Peyer's patch (tissue), 4 donors: Measurements from ENCODE around the gene LITAF. TPM values are rescaled to one million over a fixed set of nuclear protein-coding genes. Genes with fewer than 3 reads are reported as not detected.

Experiments
- DNase-seq, 3 donors: peaks; one replicate each; pipeline ENCODE4 v3.0.0-alpha.2; 2017 to 2019
- H3K27ac ChIP-seq, 4 donors: fragments of 200-600 bp; sonication (generic); one replicate each; pipeline ENCODE4 v1.5.1; 2016 to 2019
- H3K27me3 ChIP-seq, 2 donors: fragments of 200-600 bp; sonication (generic); one replicate each; pipeline ENCODE4 v1.5.1; 2019
- H3K36me3 ChIP-seq, 3 donors: fragments of 200-600 bp; sonication (generic); one replicate each; pipeline ENCODE4 v1.5.1; 2016 to 2019
- H3K4me1 ChIP-seq, 4 donors: fragments of 200-600 bp; sonication (generic); one replicate each; pipeline ENCODE4 v1.5.1; 2016 to 2019
- H3K4me3 ChIP-seq, 4 donors: fragments of 200-600 bp; sonication (generic); 1 replicate in 3 of 4; 2 replicates in 1 of 4; pipeline ENCODE4 v1.5.1; 2016 to 2019; ENCODE audit warnings: mild to moderate bottlenecking in 1 of 4
- H3K9me3 ChIP-seq, 4 donors: fragments of 200-600 bp; sonication (generic); one replicate each; pipeline ENCODE4 v1.5.1; 2016 to 2019; ENCODE audit warnings: mild to moderate bottlenecking in 1 of 4
- CTCF ChIP-seq, 6 experiments: fragments of 450-650 bp in 4 of 6; fragments of 200-600 bp in 2 of 6; sonication (generic) in 1 of 6; IDR thresholded peaks; one replicate each; pipeline ENCODE4 v1.5.1; 2017 to 2019; ENCODE audit warnings: antibody characterized with exemption in 6 of 6, mild to moderate bottlenecking in 3 of 6, moderate library complexity in 1 of 6
- POLR2A ChIP-seq, 2 donors: fragments of 450-650 bp; IDR thresholded peaks; one replicate each; pipeline ENCODE4 v1.5.1; 2017; ENCODE audit warnings: antibody characterized with exemption in 2 of 2, mild to moderate bottlenecking in 2 of 2, moderate library complexity in 2 of 2
- total RNA-seq, 4 donors: library from RNA; depleted of rRNA; stranded (reverse); fragments of >200 nt; gene quantifications; one replicate each; pipeline ENCODE4 v1.1.0, GENCODE V29; 2016

LITAF gene
- total RNA-seq, 4 donors from 2014 or later = 20.1 to 56.9 (median 32.3) TPM

DNA sequence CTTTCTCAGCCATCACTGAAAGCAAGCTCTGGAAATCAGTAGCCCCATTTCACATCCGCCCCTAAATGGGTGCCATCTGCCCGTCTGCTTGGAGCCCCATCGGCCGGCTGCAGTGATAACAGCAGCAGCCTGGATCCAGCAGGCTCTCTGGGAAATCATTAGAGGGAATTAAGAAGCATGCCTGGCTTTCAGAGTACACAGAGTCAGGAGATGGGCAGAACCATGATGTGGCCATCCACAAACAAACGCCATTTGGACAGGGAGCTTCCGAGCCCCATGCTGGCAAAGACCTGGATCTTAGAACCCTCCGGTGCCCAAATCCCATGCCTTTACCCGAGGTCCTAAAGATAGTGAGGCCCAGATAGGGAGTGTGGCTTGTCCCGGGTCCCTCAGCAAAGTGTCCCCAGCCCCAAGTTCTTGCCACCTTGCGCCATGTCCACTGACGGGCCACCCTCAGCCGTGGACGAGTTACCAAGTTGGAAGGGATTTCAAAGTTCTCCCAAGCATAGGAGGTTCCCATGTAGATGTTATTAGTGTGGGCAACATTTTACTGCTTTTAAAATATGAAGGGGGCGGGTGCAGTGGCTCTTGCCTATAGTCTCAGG lies 1.0 kb upstream of the LITAF start:
- Histone ChIP-seq H3K4me3 (peak overlapping the region; percentile 62 to 99 (median 91)), H3K4me1 (peaks cover 0 to 16% (median 7%) of the 10 kb centered on the region in 4 donors), H3K36me3 (no peaks in the 10 kb centered on the region), H3K9me3 (no peaks in the 10 kb centered on the region), H3K27ac (peak overlapping the region; percentile 90 to 98 (median 94)), H3K27me3 (no peaks in the 10 kb centered on the region)
- no peak for TF ChIP-seq CTCF (IDR thresholded peaks at IDR 0.05)
- TF ChIP-seq POLR2A (IDR thresholded peaks at IDR 0.05) = no peak
- no peak for DNase-seq

GRCh38 chr16:11586378-11586855 lies 302 bp downstream of the LITAF start:
- no peak for DNase-seq
- H3K36me3 ChIP-seq = no peaks in the 10 kb centered on the region

DNA sequence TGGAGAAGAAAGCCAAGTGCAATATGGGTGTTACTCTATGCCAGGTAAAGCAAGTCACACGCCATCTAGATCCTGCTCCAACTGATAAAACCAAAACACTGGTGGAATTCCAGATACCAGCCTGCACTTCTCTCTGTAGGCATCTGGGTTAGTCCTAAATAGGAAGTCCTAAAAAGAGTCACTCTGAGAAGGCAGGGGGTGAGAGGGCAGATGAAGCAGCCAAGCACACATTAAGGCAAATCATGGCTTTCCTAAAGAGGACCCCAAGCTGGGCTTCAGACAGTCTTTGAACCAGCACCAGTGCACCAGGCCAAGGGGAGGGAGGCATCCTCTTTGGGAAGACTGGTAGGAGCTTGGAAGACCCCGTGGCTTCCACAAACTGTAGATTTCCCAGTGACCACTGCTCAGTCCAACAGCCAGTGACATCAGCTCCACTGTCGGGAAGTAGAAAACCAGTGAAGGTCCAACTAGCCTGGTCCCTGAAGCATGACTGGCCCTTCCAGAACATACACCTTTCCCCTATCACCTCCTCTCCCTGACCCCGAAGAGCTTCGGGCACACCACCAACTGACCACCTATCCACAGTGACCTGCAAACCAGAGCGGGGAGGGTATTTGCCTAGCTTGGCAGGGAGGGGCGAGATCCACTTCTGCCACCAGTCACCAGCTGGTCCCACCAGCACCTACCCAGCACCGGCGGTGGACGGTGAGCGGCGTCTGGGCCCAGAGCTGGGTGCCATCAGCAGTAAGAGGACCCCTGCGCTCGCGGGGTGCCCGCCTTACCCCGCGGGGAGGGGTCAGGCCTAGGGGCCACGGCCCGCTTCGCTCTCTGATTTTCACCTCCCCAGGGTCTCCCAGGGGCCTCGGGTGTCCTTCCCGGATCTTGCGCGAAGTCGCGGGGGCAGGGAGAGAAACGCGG lies 1.0 kb downstream of the LITAF start:
- DNase-seq = peak; percentile 49 to 62 (median 55)
- peak overlapping the region; percentile 62 to 99 (median 91) for H3K4me3 ChIP-seq
- peaks cover 0 to 24% (median 12%) of the 10 kb centered on the region in 4 donors for H3K4me1 ChIP-seq
- peak overlapping the region; percentile 90 to 98 (median 94) for H3K27ac ChIP-seq
- no peaks in the 10 kb centered on the region for H3K27me3 ChIP-seq
- H3K9me3 ChIP-seq = no peaks in the 10 kb centered on the region
- no peaks in the 10 kb centered on the region for H3K36me3 ChIP-seq
- TF ChIP-seq POLR2A (IDR thresholded peaks at IDR 0.05) = no peak
- no peak for TF ChIP-seq CTCF (IDR thresholded peaks at IDR 0.05)

More at GRCh38 chr16:11586378-11586855, 302 bp downstream of the LITAF start:
- H3K4me3 ChIP-seq = peak overlapping the region; percentile 62 to 99 (median 91)
- peak overlapping the region; percentile 90 to 98 (median 94) for H3K27ac ChIP-seq
- TF ChIP-seq POLR2A (IDR thresholded peaks at IDR 0.05) (no peak), CTCF (IDR thresholded peaks at IDR 0.05) (peak in 1 of 6 experiments; percentile 9)
- peaks cover 0 to 21% (median 10%) of the 10 kb centered on the region in 4 donors for H3K4me1 ChIP-seq
- H3K9me3 ChIP-seq = no peaks in the 10 kb centered on the region
- no peaks in the 10 kb centered on the region for H3K27me3 ChIP-seq

DNA sequence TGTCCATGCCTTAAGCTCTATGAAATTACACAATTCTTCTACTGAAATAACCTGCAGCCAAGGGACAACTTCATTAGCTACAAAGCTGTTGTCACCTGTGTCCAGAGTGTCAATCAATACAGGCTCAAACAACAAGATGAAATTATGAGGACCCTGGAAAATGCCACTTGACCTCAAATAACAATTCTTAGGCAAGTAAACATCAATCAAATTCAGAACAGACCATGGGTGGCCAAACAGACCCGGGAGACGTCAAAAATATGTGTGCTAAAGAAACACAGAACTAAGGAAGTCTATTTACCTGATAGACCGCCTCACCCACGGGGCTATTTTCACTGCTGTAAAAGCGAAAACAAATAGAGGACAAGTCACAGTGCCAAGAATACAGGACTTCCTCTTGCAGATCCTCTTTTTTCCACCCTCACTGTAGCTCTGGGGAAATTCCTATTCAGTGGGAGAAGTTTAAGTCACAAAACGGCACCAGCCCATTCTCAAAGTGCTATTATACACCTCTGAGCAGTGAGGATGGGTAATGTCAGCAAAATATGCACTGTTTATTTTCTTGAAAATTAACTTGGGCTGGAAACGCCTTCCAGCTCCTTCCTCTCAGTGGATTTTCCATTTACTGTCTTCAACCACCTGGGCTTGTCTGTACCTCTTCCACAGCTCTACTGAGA lies 2.7 kb downstream of the LITAF start:
- TF ChIP-seq CTCF (IDR thresholded peaks at IDR 0.05) (no peak), POLR2A (IDR thresholded peaks at IDR 0.05) (no peak)
- H3K4me3 ChIP-seq = peak overlapping the region; percentile 0 to 62 (median 25)
- peak overlapping the region; percentile 56 to 98 (median 78) for H3K27ac ChIP-seq
- no peaks in the 10 kb centered on the region for H3K9me3 ChIP-seq
- H3K4me1 ChIP-seq = peaks cover 0 to 24% (median 12%) of the 10 kb centered on the region in 4 donors
- DNase-seq = peak; percentile 6 to 76 (median 70)
- no peaks in the 10 kb centered on the region for H3K36me3 ChIP-seq
- H3K27me3 ChIP-seq = no peaks in the 10 kb centered on the region

DNA sequence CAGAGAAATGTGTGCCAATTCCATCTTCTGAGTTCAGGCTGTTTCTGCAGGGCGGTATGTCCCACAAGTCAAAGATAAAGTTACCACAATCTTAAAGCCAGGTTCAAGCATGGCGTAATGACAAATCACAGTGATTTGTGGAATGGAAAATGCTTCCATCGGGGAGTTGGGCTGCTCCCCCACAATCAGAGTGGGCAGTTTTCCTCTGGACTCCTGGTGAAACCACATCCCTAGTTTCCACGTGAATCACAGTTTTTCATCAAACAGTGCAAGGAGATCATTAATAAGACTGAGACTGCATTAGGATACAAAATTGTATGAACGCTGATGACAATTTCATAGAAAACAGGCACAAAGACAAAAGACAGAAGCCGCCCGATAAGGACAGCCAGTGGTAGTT lies 3.6 kb downstream of the LITAF start:
- Histone ChIP-seq H3K4me1 (peaks cover 0 to 24% (median 12%) of the 10 kb centered on the region in 4 donors), H3K36me3 (peaks cover 0 to under 1% (median 0%) of the 10 kb centered on the region in 3 donors), H3K4me3 (peak overlapping the region in 1 of 4 donors; percentile 62), H3K27ac (peak overlapping the region; percentile 40 to 98 (median 74)), H3K27me3 (no peaks in the 10 kb centered on the region), H3K9me3 (no peaks in the 10 kb centered on the region)
- TF ChIP-seq POLR2A (IDR thresholded peaks at IDR 0.05) = no peak
- no peak for TF ChIP-seq CTCF (IDR thresholded peaks at IDR 0.05)
- DNase-seq = no peak
